NCI-H524 (cell line): Measurements from ENCODE around the gene ILKAP.

Experiments
- DNase-seq, 2 experiments: peaks; one replicate each; lab custom pipeline; 2025; lab: John Stamatoyannopoulos, UW

ILKAP gene

GRCh38 chr2:238203094-238203972, at the start of gene ILKAP:
Gene ILKAP, minus strand, starts transcription at chr2:238203695. Its CDS starts 142 bp downstream, at chr2:238203553.
- peak; percentile 49 to 79 for DNase-seq

GRCh38 chr2:238252766-238253630, 49.5 kb upstream of the ILKAP start:
- DNase-seq, result peak in 1 of 2 experiments; percentile 11

GRCh38 chr2:238251986-238252385, 48.5 kb upstream of the ILKAP start:
- DNase-seq, result no peak

- DNase-seq, result no peak
These were observed 47.8 kb upstream of the ILKAP start for GRCh38 chr2:238251331-238251730.

GRCh38 chr2:238250896-238251295, 47.4 kb upstream of the ILKAP start:
- DNase-seq, result no peak

GRCh38 chr2:238247841-238248453, 44.5 kb upstream of the ILKAP start:
- peak in 1 of 2 experiments; percentile 60 for DNase-seq

- peak; percentile 91 to 98 for DNase-seq
These were observed 43.7 kb upstream of the ILKAP start for GRCh38 chr2:238247002-238247822.

GRCh38 chr2:238244151-238244550, 40.7 kb upstream of the ILKAP start:
- DNase-seq, result no peak

GRCh38 chr2:238243496-238244076, 40.1 kb upstream of the ILKAP start:
- peak in 1 of 2 experiments; percentile 18 for DNase-seq

- peak; percentile 38 to 57 for DNase-seq
These were observed 39.4 kb upstream of the ILKAP start for GRCh38 chr2:238242731-238243495.

- no peak for DNase-seq
These were observed 38.5 kb upstream of the ILKAP start for GRCh38 chr2:238241970-238242369.

- DNase-seq, result peak; percentile 88 to 96
These were observed 37.5 kb upstream of the ILKAP start for GRCh38 chr2:238240757-238241711.

- DNase-seq, result peak; percentile 73 to 94
These were observed 36.6 kb upstream of the ILKAP start, which contains the start of gene HES6 for GRCh38 chr2:238239863-238240756. Gene HES6, minus strand, starts transcription at chr2:238240038. Its CDS starts 133 bp downstream, at chr2:238239905.

GRCh38 chr2:238239543-238239862, 36.0 kb upstream of the ILKAP start:
- DNase-seq, result no peak

GRCh38 chr2:238238766-238239542, 35.5 kb upstream of the ILKAP start:
- DNase-seq, result peak; percentile 7 to 56

GRCh38 chr2:238238311-238238765, 34.8 kb upstream of the ILKAP start:
- no peak for DNase-seq
